SU-DHL-6 (cell line): ENCODE data around the gene SYNPO2L.

Source experiments
- EZH2phosphoT487 ChIP-seq: fragments of 200-600 bp; sonication (generic), shearing (Covaris generic); conservative IDR thresholded peaks from 2 replicates; pipeline ENCODE4 v1.6.1; 2018; ENCODE audit warnings: mild to moderate bottlenecking, antibody characterized with exemption, low read length, moderate library complexity, mixed read lengths
- TF ChIP-seq, protein P1 (sequence below): fragments of 200-600 bp; sonication (generic); IDR thresholded peaks from one replicate; pipeline ENCODE4 v1.5.1; 2017; ENCODE audit warnings: antibody characterized with exemption, mild to moderate bottlenecking, low read length, moderate library complexity; ENCODE audit not compliant: insufficient read depth, poor library complexity, severe bottlenecking

- TF ChIP-seq, protein P1, sequence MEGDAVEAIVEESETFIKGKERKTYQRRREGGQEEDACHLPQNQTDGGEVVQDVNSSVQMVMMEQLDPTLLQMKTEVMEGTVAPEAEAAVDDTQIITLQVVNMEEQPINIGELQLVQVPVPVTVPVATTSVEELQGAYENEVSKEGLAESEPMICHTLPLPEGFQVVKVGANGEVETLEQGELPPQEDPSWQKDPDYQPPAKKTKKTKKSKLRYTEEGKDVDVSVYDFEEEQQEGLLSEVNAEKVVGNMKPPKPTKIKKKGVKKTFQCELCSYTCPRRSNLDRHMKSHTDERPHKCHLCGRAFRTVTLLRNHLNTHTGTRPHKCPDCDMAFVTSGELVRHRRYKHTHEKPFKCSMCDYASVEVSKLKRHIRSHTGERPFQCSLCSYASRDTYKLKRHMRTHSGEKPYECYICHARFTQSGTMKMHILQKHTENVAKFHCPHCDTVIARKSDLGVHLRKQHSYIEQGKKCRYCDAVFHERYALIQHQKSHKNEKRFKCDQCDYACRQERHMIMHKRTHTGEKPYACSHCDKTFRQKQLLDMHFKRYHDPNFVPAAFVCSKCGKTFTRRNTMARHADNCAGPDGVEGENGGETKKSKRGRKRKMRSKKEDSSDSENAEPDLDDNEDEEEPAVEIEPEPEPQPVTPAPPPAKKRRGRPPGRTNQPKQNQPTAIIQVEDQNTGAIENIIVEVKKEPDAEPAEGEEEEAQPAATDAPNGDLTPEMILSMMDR: no peak
- TF ChIP-seq EZH2phosphoT487: no peak
Measured at GRCh38 chr10:73653195-73653594, 2.6 kb downstream of the SYNPO2L start.
